Adrenal gland (tissue), 5 donors: ENCODE measurements around the gene AGPS.

ENCODE experiments used
- POLR2A ChIP-seq, 2 donors: fragments of 450-650 bp; IDR thresholded peaks; one replicate each; pipeline ENCODE4 v1.6.1; 2017; ENCODE audit warnings: antibody characterized with exemption in 2 of 2, mild to moderate bottlenecking in 2 of 2, moderate library complexity in 1 of 2
- TF ChIP-seq, protein P1 (sequence below), 6 experiments: fragments of 450-650 bp in 4 of 6; fragments of 200-600 bp in 2 of 6; sonication (generic) in 1 of 6; IDR thresholded peaks; 1 replicate in 5 of 6; 2 replicates in 1 of 6; pipeline versions ENCODE4 v1.5.1 to v1.8.0; 2016 to 2021; ENCODE audit warnings: antibody characterized with exemption in 6 of 6, mild to moderate bottlenecking in 2 of 6, moderate library complexity in 1 of 6
- donor health status: DM: no; HTN: no; CAD: no.

GRCh38 chr2:177474301-177474700, 81.7 kb downstream of the AGPS start:
- no peak for TF ChIP-seq POLR2A (IDR thresholded peaks at IDR 0.05)
- TF ChIP-seq, protein P1, sequence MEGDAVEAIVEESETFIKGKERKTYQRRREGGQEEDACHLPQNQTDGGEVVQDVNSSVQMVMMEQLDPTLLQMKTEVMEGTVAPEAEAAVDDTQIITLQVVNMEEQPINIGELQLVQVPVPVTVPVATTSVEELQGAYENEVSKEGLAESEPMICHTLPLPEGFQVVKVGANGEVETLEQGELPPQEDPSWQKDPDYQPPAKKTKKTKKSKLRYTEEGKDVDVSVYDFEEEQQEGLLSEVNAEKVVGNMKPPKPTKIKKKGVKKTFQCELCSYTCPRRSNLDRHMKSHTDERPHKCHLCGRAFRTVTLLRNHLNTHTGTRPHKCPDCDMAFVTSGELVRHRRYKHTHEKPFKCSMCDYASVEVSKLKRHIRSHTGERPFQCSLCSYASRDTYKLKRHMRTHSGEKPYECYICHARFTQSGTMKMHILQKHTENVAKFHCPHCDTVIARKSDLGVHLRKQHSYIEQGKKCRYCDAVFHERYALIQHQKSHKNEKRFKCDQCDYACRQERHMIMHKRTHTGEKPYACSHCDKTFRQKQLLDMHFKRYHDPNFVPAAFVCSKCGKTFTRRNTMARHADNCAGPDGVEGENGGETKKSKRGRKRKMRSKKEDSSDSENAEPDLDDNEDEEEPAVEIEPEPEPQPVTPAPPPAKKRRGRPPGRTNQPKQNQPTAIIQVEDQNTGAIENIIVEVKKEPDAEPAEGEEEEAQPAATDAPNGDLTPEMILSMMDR (IDR thresholded peaks at IDR 0.05), result no peak
